Inferior parietal cortex (tissue), 1 donor: ENCODE results near the gene PRR7.

ENCODE experiments used
- DNase-seq: peaks from one replicate; pipeline ENCODE4 v3.0.0-alpha.2; 2016; ENCODE audit errors: extremely low spot score

PRR7 gene

DNA sequence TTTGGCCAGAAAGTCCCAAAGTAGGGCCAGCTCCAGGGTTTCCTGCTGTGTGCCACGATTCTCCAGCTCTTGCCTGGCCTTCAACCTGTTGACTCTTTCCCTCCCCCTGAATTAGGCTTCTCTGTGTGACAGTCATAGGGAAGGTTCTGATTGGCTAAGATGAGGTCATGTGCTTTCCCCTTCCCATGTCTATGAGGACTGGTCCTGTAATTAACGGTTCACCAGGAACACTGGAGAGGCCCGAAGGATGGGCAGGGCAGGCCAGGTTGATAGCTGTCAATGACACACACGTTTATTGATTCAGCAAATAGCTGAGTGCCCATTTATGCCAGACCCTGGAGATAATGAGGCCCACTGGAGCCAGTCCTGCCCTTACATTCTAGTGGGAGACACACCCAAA is 9.0 kb upstream of the PRR7 start:
- DNase-seq = no peak

DNA sequence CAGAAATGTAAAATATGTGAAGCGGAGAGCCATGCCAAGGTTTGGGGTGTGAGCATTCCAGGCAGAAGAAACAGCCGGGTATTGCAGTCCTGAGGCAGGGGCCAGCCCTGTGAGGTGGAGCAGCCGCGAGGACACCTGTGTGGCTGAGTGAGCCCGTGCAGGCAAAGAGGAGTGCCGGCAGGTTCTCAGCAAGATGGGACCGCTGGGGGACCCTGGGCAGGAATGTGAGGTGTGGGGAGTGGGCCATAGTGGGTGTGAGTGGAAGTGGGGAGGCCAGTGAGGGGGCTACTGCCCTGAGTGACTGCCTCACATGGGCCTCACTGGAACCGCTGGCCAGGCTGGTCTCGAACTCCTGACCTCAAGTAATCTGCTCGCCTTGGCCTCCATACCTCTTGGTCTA is 8.1 kb upstream of the PRR7 start:
- no peak for DNase-seq

DNA sequence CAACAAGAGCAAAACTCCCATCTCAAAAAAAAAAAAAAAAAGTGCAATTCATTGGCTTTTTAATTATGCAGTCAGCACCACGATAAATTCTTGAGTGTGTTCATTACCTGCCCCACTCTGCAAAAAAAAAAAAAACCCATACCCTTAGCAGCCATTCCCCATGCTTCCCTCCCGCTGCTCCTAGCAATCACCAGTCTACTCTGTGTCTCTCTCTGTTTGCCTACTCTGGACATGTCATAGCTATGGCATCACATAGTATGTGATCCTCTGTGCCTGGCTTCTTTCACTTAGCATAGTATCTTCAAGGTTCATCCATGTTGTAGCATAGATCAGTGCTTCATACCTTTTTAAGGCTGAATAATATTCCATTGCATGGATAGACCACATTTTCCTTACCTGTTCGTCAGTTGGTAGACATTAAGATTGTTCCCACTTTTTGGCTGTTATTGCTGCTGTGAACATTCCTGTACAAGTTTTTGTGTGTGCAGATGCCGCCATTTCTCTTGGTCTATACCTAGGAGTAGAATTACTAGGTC is 7.0 kb upstream of the PRR7 start:
- DNase-seq = no peak

DNA sequence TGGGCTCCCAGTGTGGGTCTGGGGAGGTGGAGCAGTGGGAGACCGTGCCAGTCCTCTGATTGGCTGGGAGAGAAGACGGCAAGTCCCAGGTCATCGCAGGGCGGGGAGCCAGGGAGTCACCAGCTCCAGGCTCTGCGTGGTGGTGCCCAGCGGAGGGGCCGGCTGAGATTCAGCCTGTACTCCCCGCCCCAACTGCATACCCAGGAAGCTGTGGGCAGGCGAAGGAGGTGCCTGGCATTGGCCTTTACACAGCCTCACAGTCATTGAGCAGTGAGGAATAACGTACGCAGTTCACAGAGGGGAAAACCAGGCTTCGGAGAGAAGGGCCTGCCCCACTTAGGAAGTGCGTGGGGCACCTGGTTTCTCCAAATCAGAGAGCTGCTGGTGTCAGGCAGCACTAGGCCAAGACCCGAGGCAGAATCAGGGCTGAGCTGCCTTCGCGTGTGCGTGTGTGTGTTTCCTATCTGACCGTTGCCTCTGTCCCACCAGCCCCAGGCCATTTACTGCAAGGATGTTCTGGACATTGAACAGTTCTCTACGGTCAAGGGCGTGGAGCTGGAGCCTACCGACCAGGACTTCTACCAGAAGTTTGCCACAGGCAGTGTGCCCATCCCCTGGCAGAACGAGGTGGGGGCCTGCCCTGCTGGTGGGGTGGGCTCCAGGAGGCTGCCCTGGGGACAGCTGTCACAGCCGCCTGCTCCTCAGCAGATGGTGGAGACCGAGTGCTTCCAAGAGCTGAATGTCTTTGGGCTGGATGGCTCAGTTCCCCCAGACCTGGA is 6.2 kb upstream of the PRR7 start:
- DNase-seq = no peak

DNA sequence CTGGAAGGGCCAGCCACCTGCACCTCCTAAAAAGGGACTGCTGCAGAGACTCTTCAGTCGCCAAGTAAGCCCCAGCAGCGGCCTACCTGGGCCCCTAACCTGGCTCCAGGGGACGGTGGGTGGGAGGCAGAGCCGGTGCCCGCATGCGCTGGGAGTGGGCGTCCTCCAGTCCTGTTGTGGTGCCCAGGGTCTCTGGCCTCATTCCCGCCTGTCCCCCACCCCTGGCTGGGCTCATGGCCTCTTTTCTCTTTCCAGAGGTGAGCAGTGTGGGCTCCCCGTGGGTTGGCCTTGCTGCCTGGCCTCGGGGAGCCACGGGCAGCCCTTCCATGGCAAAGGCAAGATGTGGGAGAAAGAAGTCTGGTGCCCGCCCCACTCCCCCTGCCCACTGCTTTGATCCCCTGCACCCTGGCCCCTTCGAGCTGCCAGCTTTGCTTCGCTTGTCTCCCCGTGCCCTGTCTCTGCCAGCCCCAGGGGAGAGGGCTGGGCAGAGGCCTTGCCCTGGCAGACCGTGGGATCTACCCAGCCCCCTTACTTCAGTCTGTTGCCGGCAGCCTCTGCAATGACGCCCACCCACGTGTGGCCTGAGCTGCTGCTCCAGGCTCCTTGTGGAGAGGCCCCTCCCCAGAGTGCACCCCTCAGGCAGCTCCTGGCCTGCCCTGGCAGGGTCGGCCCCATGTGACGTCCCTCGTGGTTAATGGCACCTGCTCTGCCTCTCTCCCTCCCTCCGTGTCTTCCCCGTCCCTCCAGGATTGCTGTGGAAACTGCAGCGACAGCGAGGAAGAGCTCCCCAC is 5.4 kb upstream of the PRR7 start:
- no peak for DNase-seq

DNA sequence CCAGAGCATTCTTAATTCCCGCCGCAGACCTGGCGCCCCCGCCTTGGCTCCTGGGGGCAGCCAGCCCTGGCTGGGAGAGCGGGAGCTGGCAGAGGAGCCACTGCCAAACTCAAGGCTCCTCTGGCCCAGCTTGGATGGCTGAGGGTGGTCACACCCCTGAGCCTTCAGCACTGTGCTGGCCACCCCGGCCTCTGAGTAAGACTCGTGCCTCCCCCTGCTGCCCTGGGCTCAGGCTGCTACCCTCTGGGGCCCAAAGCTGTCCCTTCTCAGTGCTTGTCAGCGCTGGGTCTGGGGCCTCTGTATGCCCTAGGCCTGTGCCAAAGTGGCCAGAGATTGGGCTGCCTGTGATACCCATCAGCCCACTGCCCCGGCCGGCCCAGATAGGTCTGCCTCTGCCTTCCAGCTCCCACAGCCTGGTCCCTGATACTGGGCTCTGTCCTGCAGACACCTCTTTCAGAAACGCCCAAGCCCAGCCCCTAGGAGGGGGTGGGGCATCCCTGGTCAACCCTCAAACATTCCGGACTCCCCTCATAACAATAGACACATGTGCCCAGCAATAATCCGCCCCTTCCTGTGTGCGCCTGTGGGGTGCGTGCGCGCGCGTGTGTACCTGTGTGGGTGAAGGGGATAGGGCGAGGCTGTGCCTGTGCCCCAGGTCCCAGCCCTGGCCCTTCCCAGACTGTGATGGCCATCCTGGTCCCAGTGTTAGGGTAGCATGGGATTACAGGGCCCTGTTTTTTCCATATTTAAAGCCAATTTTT is 4.4 kb upstream of the PRR7 start:
- DNase-seq = no peak

DNA sequence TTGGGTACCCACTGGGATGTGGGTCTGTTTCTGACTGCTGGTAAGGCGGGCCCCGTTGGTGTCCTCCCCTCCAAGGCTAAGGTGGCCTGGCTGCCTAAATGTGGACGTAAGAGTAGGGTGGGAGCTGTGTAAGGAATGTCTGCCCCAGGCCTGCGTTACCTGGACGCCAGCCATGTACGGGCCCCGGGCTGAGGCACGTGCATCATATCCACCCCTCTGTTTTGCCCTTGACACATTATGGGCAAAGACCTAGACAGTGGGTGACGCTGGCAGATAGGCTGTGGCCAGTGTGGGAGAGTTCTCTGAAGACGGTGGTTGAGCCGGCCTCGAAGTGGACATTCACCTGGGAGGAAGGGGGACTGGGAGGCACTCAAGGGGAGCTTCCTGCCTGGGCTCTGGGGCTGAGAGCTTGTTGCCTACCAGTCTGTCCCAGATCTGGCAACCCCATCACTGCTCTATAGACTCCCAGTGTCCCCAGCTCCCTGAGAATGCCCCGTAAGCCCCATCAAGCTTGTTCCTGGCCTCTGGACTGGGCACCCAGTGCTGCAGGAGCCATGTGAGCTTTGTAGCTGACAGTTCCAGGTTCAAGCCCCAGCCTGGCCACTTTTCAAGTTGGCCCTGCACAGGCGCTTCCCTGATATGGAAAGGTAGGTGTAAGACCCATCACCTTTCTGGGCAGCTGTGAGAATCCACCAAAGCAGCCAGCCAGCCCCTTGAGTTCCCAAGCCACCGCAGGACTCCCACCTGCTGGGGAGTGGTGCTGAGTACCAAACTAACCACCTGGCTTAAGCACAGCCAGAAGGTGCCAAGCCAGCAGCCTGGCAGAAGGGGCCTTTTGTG is 3.2 kb upstream of the PRR7 start:
- DNase-seq = no peak

DNA sequence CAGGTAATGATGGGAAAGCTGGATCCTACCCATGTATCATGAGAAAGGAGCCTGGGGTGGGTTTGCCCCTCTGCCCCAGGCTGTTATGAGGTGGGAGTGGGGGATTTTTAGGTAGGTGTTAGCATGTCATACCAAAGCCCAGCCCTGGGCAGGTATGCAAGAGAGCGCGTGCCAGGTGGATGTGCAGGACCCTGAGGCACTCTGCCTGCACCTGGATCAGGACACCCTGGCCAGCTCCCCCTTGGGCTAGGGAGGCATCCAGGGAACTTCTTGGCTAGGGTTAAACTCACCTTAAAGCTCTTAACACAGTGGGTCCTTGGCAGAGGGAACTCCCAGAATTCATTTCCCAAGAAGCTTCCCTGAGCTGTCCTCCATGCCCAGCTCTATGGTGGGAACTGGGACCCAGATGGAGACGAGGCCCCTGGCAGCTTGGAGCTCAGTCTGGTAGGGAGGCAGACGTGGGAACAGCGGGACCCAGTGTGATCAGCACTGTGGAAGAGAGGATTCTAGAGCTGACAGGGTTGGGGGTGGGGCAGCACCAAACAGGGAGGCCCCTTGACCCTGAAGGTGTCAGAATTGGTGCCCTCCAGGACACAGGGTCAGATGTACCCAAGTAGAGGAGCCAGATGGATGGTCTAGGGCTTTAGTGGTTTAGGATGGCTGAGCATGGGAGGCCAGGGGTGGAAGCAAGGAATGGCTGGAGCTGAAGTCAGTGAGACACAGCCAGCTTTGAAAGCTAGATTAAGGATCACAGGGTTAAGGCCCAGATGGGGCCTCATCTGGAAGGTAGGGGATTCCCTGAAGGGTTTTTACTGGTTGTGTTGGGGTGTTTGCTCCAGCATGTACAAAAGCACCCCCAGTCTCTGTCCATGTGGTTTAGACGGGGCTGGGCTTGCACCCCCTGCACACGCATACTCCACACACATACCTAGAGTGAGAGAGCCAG is 2.2 kb upstream of the PRR7 start:
- no peak for DNase-seq

DNA sequence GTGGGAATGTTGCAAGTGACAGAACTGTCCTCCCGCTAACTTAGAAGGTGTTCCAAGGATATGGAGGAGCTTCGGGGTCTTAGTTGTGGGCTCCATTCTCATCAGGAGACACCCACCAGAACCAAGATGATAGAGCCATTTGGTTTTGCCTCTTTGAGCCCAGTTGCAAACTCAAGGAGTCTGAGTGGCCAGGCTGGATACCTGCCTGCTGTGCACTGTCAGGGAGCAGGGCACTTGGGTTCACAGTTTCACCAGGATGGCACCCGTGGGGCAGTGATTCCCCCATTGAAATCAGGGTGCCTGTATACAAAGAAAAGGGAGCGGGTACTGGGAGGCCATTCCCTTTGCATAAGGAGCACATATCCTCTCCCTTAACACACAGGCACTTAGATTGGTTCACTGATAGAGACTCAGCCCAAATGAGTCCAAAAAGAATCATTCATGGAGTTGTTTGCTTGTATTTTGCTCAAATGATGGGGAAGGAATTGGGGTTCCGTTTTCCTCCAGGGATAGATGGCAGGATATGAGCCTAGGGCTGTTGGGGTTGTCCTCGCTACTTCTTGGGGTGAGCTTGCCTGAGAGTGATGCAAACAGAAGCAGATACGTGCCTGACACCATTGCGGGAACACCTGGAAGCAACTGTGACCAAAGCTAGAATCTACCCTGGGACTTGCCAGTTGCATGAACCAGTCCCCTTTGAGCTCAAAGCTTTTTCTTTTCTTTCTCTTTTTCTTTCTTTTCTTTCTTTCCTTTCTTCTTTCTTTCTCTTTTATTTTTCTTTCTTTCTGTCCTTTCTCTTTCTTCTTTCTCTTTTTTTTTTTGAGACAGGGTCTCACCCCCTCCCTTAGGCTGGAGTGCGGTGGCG is 1.3 kb upstream of the PRR7 start:
- DNase-seq = no peak

DNA sequence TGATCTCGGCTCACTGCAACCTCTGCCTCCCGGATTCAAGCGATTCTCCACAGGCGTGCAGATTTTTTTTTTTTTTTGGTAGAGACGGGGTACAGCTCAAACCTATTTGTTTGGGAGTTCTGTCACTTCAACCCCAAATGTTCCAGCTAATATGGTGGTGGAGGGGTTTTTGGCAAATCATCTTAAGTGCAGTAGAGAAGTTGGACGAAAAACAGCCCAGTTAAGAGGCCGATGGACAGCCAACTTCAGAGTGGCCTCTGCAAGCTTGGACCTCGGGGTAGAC is 756 bp upstream of the PRR7 start:
- no peak for DNase-seq

DNA sequence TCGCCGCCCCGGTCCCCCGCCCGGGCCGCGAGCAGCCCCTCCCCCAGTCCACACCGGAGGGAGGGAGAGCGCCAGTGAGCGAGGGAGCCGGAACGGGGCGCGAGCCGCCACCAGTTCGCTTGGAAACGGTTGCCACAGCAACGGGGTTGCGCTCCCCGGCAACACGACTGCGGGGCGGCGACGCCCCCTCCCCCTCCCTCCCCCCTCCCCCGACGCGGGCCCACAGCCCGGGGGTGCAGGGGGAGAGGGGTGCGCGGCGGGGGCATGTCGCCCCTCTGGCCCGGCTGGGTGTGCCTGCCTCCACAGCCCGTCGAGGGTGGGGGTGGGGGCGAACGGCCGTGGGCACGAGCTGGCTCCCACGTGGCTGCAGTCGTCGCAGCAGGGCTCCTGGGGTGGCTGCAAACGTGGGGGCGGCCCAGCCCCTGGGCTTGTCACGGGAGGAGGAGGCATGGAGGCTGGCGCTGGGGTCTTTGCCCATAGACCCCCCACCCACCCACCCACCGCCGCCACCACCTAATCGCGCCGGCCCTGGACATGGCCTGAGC is 524 bp downstream of the PRR7 start:
- DNase-seq = no peak

DNA sequence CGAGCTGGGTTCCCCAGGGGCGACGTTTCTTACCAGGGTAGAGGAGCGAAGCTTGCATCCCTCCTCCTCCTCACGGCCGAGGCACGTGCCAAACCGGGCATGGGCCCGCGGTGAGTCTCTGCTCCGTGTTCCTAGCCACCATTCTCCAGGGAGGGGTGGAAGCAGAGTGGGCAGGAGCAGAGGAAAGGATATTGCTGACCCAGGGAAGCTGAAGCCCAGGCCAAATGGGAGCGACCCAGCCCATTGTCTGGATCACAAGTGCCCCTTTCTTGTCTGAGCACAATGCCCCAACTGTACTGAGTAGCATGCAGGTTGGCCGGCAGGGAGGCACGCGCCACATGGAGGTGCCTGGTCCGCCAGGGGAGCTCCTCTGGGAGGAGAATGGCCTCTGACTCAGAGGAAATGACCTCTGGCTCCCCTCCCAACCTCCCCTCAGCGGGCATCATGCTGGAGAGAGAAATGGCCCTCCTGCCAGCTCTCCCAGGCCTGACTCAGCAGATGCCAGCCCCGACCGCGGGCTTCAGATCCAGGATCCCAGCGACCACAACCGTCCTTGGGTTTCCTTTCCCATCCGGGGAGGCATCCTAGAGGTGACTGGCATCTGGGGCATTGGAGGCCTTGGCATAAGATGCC is 1.1 kb downstream of the PRR7 start:
- peak; percentile 78 for DNase-seq

DNA sequence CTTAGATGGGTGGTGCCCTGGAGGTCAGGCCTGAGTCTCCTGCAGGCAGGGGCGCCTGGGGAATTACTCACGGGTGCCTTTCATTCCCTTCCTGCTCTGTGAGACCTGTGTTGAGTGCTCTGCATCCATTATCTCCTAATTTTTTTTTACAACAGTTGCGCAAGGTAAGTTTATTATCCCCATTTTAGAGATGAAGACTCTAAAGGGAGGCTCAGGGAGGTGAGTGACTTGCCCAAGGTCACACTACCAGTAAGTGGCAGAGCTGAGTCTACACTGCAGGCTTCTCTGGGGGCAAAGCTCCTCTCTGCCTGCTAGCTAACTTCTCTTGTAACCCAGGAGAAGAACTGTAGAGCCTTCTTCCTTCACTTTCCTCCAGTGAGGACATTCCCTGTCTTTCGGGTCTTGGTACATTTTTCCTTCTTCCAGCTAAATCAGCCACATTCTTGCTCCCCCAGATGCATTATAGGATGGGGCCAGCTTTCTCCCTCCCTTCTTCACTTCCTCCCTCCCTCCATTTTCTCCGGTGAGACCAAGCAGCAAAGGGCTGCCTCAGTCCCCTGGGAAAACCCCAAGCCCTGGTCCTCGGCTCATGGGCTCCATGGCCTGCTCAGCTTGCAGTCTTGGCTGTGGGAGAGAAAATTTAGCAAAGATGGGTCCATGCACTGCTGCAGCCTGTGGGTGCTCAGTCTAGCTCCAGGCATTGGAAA is 1.8 kb downstream of the PRR7 start:
- DNase-seq = no peak

DNA sequence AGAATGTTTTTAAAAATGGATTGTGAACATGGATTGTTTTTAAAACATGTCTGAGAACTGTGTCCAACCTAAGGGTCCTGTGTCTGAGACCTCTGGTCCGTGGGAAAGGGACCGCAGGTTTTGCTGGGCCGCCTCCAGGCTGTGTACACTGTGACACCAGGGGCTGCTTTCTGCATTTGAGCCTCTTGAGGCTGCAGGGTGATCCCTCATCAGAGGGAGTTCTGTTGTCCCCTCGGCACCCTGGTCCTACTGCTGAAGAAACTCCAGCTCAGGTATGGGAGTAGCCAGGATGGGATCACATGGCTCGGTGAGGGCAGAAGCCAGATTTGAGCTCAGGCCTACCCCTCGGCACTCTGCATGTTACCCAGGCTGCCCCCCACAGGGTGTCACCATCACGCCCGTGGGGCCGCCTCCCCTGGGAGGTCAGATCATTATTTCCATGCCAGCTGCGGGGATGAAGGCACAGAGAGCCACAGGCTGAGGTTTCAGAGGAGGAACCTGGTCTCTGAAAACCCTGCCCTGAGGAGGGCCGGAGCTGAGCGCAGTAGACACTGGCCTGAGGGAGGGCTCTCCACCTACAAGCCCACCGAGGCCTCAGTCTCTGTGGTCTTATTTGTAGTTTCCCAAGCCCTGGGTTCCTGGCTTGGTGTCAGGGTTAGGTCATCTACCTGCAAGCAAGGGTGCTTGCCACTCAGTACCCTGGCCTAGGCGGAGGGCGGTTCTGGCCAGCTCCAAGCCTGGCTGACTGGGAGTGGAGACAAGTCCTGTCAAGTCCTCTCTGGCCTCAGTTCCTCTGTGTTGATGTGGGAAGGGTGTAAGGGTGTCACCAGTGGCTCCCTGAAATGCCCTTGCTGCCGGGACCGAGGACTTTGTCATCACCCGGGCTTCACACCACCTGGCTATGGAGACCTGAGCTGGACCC is 2.8 kb downstream of the PRR7 start:
- DNase-seq = no peak

DNA sequence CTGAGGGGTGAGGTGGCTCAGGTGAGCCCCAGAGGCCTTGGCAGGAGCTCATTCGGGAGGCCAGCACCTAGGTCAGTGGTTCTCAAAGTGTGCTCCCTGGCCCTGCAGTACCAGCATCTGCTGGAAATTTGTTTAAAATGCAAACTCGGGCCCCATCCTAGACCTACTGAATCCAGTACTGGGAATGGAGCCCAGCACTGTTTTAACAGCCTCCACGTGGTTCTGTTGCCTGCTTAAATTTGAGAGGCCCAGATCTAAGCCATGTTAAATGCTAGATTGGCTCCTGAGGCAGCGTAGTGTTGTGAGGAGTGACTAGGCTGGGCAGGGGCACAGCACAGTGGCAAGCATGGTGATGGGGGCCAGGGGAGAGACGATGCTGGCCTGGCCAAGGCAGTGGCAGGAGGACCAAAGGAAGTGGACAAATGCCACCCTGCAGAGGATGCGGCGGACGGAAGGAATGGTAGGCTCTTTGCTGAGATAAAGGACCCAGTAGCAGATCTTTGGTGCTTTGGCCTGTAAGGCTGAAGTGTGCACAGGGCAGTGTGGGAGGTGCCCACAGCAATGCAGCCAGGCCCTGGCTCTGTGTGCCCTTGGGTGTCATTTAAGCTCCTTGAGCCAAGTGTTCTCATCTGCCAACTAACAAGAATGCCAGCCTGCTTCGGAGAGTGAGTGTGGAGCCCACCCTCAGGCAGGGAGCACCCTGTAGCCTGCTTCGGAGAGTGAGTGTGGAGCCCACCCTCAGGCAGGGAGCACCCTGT is 4.2 kb downstream of the PRR7 start:
- peak; percentile 67 for DNase-seq
